ENCODE data around the gene SFI1. TPM values are rescaled to one million over a fixed set of nuclear protein-coding genes. Genes with fewer than 3 reads are reported as not detected.

SFI1 gene
- total and polyA plus RNA-seq, 2 of the 4 experiments (the other 2 are of a cell fraction), result 9.9 to 12.0 TPM

DNA sequence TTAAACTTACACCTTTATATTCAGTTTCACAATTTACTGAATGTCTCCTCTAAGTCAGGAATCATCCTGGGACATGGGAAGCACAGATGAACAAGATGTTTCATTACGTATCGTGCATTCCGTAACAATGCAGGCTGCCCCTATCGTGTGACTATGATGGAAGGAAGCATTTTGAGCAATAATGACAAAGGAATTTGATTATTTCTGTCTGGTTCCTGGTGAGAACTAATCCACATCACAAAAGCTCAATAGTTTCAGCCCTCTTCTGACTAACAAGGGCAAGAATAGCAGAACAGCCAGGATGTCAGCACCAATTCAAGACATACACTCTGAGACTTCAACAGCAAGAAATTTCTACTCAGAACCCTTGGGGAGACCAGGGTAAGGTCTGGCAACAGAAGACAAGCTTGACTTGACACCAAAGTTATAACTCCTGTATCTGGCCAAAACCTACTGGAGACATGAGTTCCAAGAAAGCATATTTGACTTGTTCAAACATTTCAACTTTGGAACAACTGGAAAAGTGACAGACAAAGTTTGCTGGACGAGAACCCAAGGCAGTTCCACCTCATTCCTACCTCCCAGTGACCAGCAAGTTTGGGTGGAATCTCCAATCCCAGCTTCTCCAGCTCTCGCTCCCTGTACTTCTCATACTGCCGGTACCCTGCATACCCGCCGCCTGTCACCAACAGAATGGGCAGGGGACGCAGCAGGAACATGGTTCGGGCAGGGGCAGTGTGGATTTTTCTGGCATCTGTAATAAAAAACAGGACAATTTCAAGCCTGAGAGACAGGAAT lies 151.4 kb downstream of the SFI1 start:
- Histone ChIP-seq H2BK5ac (ENCODE audit: low read depth, low read length, poor library complexity, severe bottlenecking) (peak overlapping the region; percentile 98), H3K9me1 (ENCODE audit: insufficient read depth, low read length) (peaks cover 23% of the 10 kb centered on the region), H3K18ac (ENCODE audit: low read depth, low read length) (peak overlapping the region; percentile 54; the same call in 1 of the 2 replicates), H2AK5ac (ENCODE audit: low read depth, low read length) (peak overlapping the region; percentile 98), H2BK15ac (ENCODE audit: low read depth, low read length) (peak overlapping the region; percentile 93; the same call in 2 of the 3 replicates), H3K36me3 (ENCODE audit: control insufficient read depth, insufficient read depth, low read length) (peaks cover 13% of the 10 kb centered on the region), H3K4me3 (ENCODE audit: insufficient read depth, low read depth, low read length) (no peak overlapping the region), H3K27me3 (ENCODE audit: control insufficient read depth, insufficient read depth, low read length) (no peaks in the 10 kb centered on the region), H3K4ac (ENCODE audit: low read depth, low read length) (peak overlapping the region; percentile 93), H3K4me2 (ENCODE audit: low read depth, low read length) (no peak overlapping the region), H4K91ac (ENCODE audit: insufficient read depth, low read depth, low read length) (peak overlapping the region; percentile 93), H2BK20ac (ENCODE audit: low read depth, low read length) (peak overlapping the region; percentile 69), H3K14ac (replicated peaks; ENCODE audit: low read depth, low read length) (peak overlapping the region; percentile 70), H4K5ac (ENCODE audit: low read depth, low read length) (peak overlapping the region; percentile 28; the same call in 1 of the 2 replicates), H3K23ac (ENCODE audit: low read depth, low read length) (peak overlapping the region; percentile 68), H3K9me3 (ENCODE audit: control insufficient read depth, insufficient read depth, low read length) (no peaks in the 10 kb centered on the region), H3K9ac (ENCODE audit: low read depth, low read length) (peak overlapping the region; percentile 0; the same call in 1 of the 2 replicates), H3K79me1 (ENCODE audit: low read depth in 1 of 2, low read length in 2 of 2) (peaks cover 25 to 66% of the 10 kb centered on the region in 2 experiments), H3K4me1 (ENCODE audit: control insufficient read depth, insufficient read depth, low read length) (peaks cover 26% of the 10 kb centered on the region), H2BK120ac (ENCODE audit: low read depth, low read length) (peak overlapping the region; percentile 93), H2AK9ac (replicated peaks; ENCODE audit: low read depth, low read length, poor library complexity) (peak overlapping the region; percentile 23), H3K27ac (ENCODE audit: insufficient read depth, low read length) (peak overlapping the region; percentile 57), H2AFZ (replicated peaks; ENCODE audit: low read length, poor library complexity) (no peak overlapping the region), H4K8ac (ENCODE audit: low read depth in 2 of 2, low read length in 2 of 2) (peak overlapping the region; percentile 5 to 84; a peak in 3 of 4 replicates), H3K56ac (ENCODE audit: extremely low read depth, insufficient read depth, low read length) (peak overlapping the region; percentile 60; the same call in 1 of the 2 replicates), H4K20me1 (ENCODE audit: insufficient read depth, low read length) (peaks cover 10% of the 10 kb centered on the region; the same call in 1 of the 2 replicates)
- peak; percentile 91 for DNase-seq
- ChIA-PET CTCF (interaction anchor here (0.7 to 1.4 kb wide), 3 partner anchors 9 to 86 kb away, joined by 3 to 4 read pairs (median 3); no protein-coding TSS in a partner anchor), POLR2A (ENCODE audit: unreplicated experiment) (interaction anchor here (0.5 to 0.7 kb wide), 2 partner anchors 16 to 827 kb away, joined by 3 read pairs; no protein-coding TSS in a partner anchor)
- peak; percentile 3; the same call in 1 of the 2 replicates for ATAC-seq (ENCODE audit: low read depth)
- 98% methylated on average over 6 of the region's 11 CpGs; no CpG with 5 or more reads in 1 of the 2 experiments for WGBS, 2 experiments (ENCODE audit: extremely low coverage in 2 of 2, insufficient read length in 1 of 2)
- no TSS peak for BruUV-seq (replicated peaks)
- intact Hi-C loops (cut with micrococcal nuclease) (no loop called here), in situ Hi-C loops (cut with MboI; ENCODE audit: low sequenced_read_pairs) (no loop called here), dilution Hi-C loops (cut with HindIII; ENCODE audit: low sequenced_read_pairs, unreplicated experiment) (no loop called here)
- TF ChIP-seq RAD21 (IDR thresholded peaks at IDR 0.05; ENCODE audit: low read length) (no peak), CHD1 (IDR thresholded peaks at IDR 0.05; ENCODE audit: low read depth, low read length) (no peak), FOS (IDR thresholded peaks at IDR 0.05; ENCODE audit: low read depth, low read length) (0 out of 2 replicates have a peak, but pooled peaks have one; percentile 28), POLR2A (IDR thresholded peaks at IDR 0.05; ENCODE audit: low read depth, low read length) (peak; percentile 44; the same call in 1 of the 2 replicates), MAFK (IDR thresholded peaks at IDR 0.05; ENCODE audit: low read depth, low read length) (no peak), NFE2L2 (IDR thresholded peaks at IDR 0.05; ENCODE audit: low read depth, low read length) (peak; percentile 17; the same call in 1 of the 2 replicates), CEBPB (IDR thresholded peaks at IDR 0.05; ENCODE audit: low read depth, low read length) (peak; percentile 84), ELK1 (IDR thresholded peaks at IDR 0.05; ENCODE audit: borderline replicate concordance, low read depth, low read length) (no peak), BHLHE40 (IDR thresholded peaks at IDR 0.05; ENCODE audit: low read depth, low read length) (peak; percentile 82)

Measured in IMR-90 (cell line).